SK-N-SH (cell line): ENCODE results near the gene TBC1D5. TPM values are rescaled to one million over a fixed set of nuclear protein-coding genes. Genes with fewer than 3 reads are reported as not detected.

Source experiments
- CTCF ChIA-PET: fragments of 300-600, 350-600 bp; formaldehyde crosslinking; extraction: SDS; loops from one replicate; lab custom pipeline; 2021; lab: Yijun Ruan, JAX
- POLR2A ChIA-PET: fragments of 350-600 bp; sonication (Branson Sonifier 250); formaldehyde crosslinking; extraction: SDS; loops from one replicate; lab custom pipeline; 2020; ENCODE audit warnings: antibody characterized with exemption, inconsistent platforms; lab: Yijun Ruan, JAX
- DNase-seq: peaks from one replicate; pipeline ENCODE4 v3.0.0; 2012
- H2AFZ ChIP-seq: fragments of 200-600 bp; sonication (generic); 2 replicates; pipeline ENCODE4 v1.8.1; 2016; ENCODE audit warnings: antibody characterized with exemption, mild to moderate bottlenecking, low read depth
- H3F3A ChIP-seq: fragments of 200-600 bp; sonication (generic); replicated peaks from 2 replicates; pipeline ENCODE3; 2016; ENCODE audit warnings: antibody characterized with exemption, mild to moderate bottlenecking; ENCODE audit not compliant: insufficient read depth
- H3K27ac ChIP-seq, 2 experiments: fragments of 200-500 bp in 1 of 2; fragments of 200-600 bp in 1 of 2; sonication (Bioruptor generic) in 1 of 2; sonication (generic), shearing (Covaris generic) in 1 of 2; 2 replicates each; pipeline versions ENCODE4 v1.5.1 to v1.6.1; 2014 to 2016; ENCODE audit warnings: low read depth in 2 of 2, inconsistent platforms in 1 of 2, low read length in 1 of 2, mild to moderate bottlenecking in 1 of 2, mixed read lengths in 1 of 2
- H3K27me3 ChIP-seq: fragments of 200-600 bp; sonication (generic), shearing (Covaris generic); 2 replicates; pipeline ENCODE4 v1.6.1; 2016; ENCODE audit warnings: mixed run types; ENCODE audit not compliant: insufficient read depth
- H3K36me3 ChIP-seq, 2 experiments: fragments of 200-500 bp in 1 of 2; fragments of 200-600 bp in 1 of 2; sonication (Bioruptor generic) in 1 of 2; sonication (generic) in 1 of 2; replicated peaks in 1 of 2; 2 replicates each; pipeline versions ENCODE3 to v1.5.1; 2014 to 2016; ENCODE audit warnings: low read length in 1 of 2, mild to moderate bottlenecking in 1 of 2; ENCODE audit not compliant: insufficient read depth in 2 of 2, control insufficient read depth in 1 of 2
- H3K4me1 ChIP-seq, 2 experiments: fragments of 200-500 bp in 1 of 2; fragments of 200-600 bp in 1 of 2; sonication (Bioruptor generic) in 1 of 2; sonication (generic), shearing (Covaris generic) in 1 of 2; 2 replicates each; pipeline versions ENCODE4 v1.5.1 to v1.6.1; 2014 to 2016; ENCODE audit warnings: low read depth in 1 of 2, low read length in 1 of 2, mixed run types in 1 of 2; ENCODE audit not compliant: insufficient read depth in 2 of 2, control insufficient read depth in 1 of 2
- H3K4me2 ChIP-seq: fragments of 200-600 bp; sonication (generic), shearing (Covaris generic); 2 replicates; pipeline ENCODE4 v1.6.1; 2017; ENCODE audit warnings: mixed run types
- H3K4me3 ChIP-seq, 2 experiments: fragments of 200-500 bp in 1 of 2; fragments of 200-600 bp in 1 of 2; sonication (Bioruptor generic) in 1 of 2; sonication (generic), shearing (Covaris generic) in 1 of 2; 2 replicates each; pipeline versions ENCODE4 v1.5.1 to v1.8.1; 2014 to 2016; ENCODE audit warnings: low read depth in 2 of 2, inconsistent platforms in 1 of 2, low read length in 1 of 2, mild to moderate bottlenecking in 1 of 2, mixed read lengths in 1 of 2, moderate library complexity in 1 of 2
- H3K79me2 ChIP-seq: fragments of 200-600 bp; sonication (generic); 2 replicates; pipeline ENCODE4 v1.8.1; 2017; ENCODE audit warnings: mild to moderate bottlenecking; ENCODE audit not compliant: insufficient read depth
- H3K9ac ChIP-seq: fragments of 200-600 bp; sonication (generic); 2 replicates; pipeline ENCODE4 v1.6.1; 2017; ENCODE audit warnings: mixed run types
- H3K9me2 ChIP-seq: fragments of 200-600 bp; sonication (generic); 2 replicates; pipeline ENCODE4 v1.6.1; 2017; ENCODE audit warnings: mixed run types
- H3K9me3 ChIP-seq: fragments of 200-600 bp; sonication (generic); 2 replicates; pipeline ENCODE4 v1.6.1; 2017; ENCODE audit warnings: mixed run types, mild to moderate bottlenecking, moderate library complexity
- H4K20me1 ChIP-seq: fragments of 200-600 bp; sonication (generic); 2 replicates; pipeline ENCODE4 v1.6.1; 2017; ENCODE audit warnings: mild to moderate bottlenecking, mixed run types; ENCODE audit not compliant: insufficient read depth
- CHD2 ChIP-seq: fragments of 150-350 bp; IDR thresholded peaks from 2 replicates; pipeline ENCODE4 v1.6.1; 2018; ENCODE audit warnings: low read length; ENCODE audit not compliant: partially characterized antibody
- ELF1 ChIP-seq: IDR thresholded peaks from 2 replicates; pipeline ENCODE4 v1.4.0; 2012
- EZH2phosphoT487 ChIP-seq: fragments of 200-600 bp; sonication (generic); IDR thresholded peaks from 2 replicates; pipeline ENCODE4 v1.6.1; 2017; ENCODE audit warnings: low read depth, mixed run types, mild to moderate bottlenecking, antibody characterized with exemption, moderate library complexity, borderline replicate concordance
- FOSL2 ChIP-seq: IDR thresholded peaks from 2 replicates; pipeline ENCODE4 v1.4.0; 2012; ENCODE audit warnings: low read depth, mild to moderate bottlenecking, moderate library complexity, borderline replicate concordance
- GABPA ChIP-seq: IDR thresholded peaks from 2 replicates; pipeline ENCODE4 v1.4.0; 2012; ENCODE audit warnings: low read depth, mild to moderate bottlenecking
- GATA2 ChIP-seq: sonication (generic); formaldehyde crosslinking; IDR thresholded peaks from 2 replicates; pipeline ENCODE4 v1.5.0; 2020; ENCODE audit warnings: mild to moderate bottlenecking, missing genetic modification reagents
- JUND ChIP-seq: IDR thresholded peaks from 2 replicates; pipeline ENCODE4 v1.4.0; 2012
- MEF2A ChIP-seq: IDR thresholded peaks from 2 replicates; pipeline ENCODE4 v1.4.0; 2012; ENCODE audit warnings: low read depth, borderline replicate concordance
- MXI1 ChIP-seq: IDR thresholded peaks from 2 replicates; pipeline ENCODE4 v1.6.1; 2012; ENCODE audit warnings: mild to moderate bottlenecking, low read depth, low read length, improper control_type of control experiment
- NFIC ChIP-seq: IDR thresholded peaks from 2 replicates; pipeline ENCODE4 v1.4.0; 2012; ENCODE audit warnings: borderline replicate concordance
- NRF1 ChIP-seq: IDR thresholded peaks from 2 replicates; pipeline ENCODE4 v1.6.1; 2012; ENCODE audit warnings: low read depth, mild to moderate bottlenecking, low read length
- POLR2AphosphoS5 ChIP-seq: IDR thresholded peaks from 2 replicates; pipeline ENCODE4 v1.6.1; 2012; ENCODE audit warnings: low read depth, low read length
- RCOR1 ChIP-seq: fragments of 150-350 bp; IDR thresholded peaks from 2 replicates; pipeline ENCODE4 v1.6.1; 2017; ENCODE audit warnings: antibody characterized with exemption, low read length
- RXRA ChIP-seq: IDR thresholded peaks from 2 replicates; pipeline ENCODE4 v1.4.0; 2012; ENCODE audit warnings: low read depth, mild to moderate bottlenecking, borderline replicate concordance
- SIN3A ChIP-seq: IDR thresholded peaks from 2 replicates; pipeline ENCODE4 v1.6.1; 2012; ENCODE audit warnings: low read depth, mild to moderate bottlenecking, low read length, moderate library complexity, borderline replicate concordance
- SMC3 ChIP-seq: IDR thresholded peaks from 2 replicates; pipeline ENCODE4 v1.6.1; 2012; ENCODE audit warnings: low read depth, low read length, improper control_type of control experiment
- TCF12 ChIP-seq: IDR thresholded peaks from 2 replicates; pipeline ENCODE4 v1.4.0; 2012
- TEAD4 ChIP-seq: IDR thresholded peaks from 2 replicates; pipeline ENCODE4 v1.4.0; 2012; ENCODE audit warnings: mild to moderate bottlenecking, borderline replicate concordance; ENCODE audit not compliant: insufficient read depth
- YY1 ChIP-seq: IDR thresholded peaks from 2 replicates; pipeline ENCODE4 v1.4.0; 2012; ENCODE audit warnings: low read depth, mild to moderate bottlenecking
- WGBS: methylation state at CpG from one replicate; pipeline ENCODE4 v1.1.6; 2017; ENCODE audit warnings: low lambda C conversion rate; 5-methylcytosine and 5-hydroxymethylcytosine counted together
- polyA plus RNA-seq, 3 experiments: library from polyadenylated mRNA; depleted of rRNA; stranded (reverse); fragments of >200 nt; gene quantifications; 2 replicates each; pipeline ENCODE4 v1.2.3, GENCODE V29; 2012
- TF ChIP-seq, protein P1 (sequence below): fragments of 150-350 bp; IDR thresholded peaks from 2 replicates; pipeline ENCODE4 v1.6.1; 2016; ENCODE audit warnings: mild to moderate bottlenecking, low read depth, low read length
- TF ChIP-seq, protein P2 (sequence below): IDR thresholded peaks from 2 replicates; pipeline ENCODE4; 2012
- TF ChIP-seq, protein P3 (sequence below): fragments of 200-600 bp; sonication (generic); IDR thresholded peaks from 2 replicates; pipeline ENCODE4 v1.6.1; 2017; ENCODE audit warnings: antibody characterized with exemption, mild to moderate bottlenecking, moderate library complexity
- TF ChIP-seq, protein P4 (sequence below): IDR thresholded peaks from 2 replicates; pipeline ENCODE4 v1.4.0; 2012; ENCODE audit warnings: low read depth, borderline replicate concordance

TBC1D5 gene
- polyA plus RNA-seq, 1 of the 3 experiments (the other 2 are of a cell fraction), result 19.5 TPM

DNA sequence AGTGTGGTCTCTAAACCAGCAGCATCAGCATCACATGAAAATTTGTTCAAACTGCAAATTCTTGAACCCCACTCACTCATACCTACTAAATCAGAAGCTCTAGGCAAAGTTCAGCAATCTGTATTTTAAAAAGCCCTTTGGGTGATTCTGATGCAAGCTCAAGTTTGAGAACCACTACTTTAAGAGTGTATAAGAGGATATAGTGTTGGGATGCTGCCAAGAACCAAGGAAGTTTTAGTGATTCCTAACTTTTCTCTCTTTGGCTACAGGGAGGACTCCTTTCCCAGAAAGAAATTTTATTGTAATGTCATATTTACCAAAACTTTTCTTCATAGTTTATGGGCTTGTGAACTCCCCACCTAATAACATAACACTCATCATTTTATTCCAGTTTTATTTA lies 422.2 kb downstream of the TBC1D5 start:
- DNase-seq, result no peak

DNA sequence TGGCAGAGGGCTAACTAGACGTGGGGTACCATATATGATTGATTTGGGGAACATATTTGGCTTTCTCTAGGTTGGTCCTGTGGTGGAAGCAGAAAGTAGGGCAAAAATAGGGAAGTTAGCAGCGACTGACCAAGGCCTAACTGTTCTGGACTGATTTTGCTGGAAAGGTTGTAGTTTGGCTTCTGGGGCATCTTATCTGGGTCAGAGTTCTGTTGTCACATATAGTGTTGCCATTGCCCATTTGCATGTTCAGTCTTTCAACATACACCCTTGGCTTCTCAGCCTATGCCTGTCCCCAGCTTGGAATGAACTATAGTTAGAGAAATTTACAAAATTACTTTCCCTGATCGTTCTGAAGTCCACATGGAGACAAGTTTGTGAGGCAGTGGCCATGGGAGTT lies 426.5 kb downstream of the TBC1D5 start:
- Histone ChIP-seq H3K27me3 (no peaks in the 10 kb centered on the region), H4K20me1 (no peaks in the 10 kb centered on the region), H3K27ac (no peak overlapping the region), H3K9me3 (no peaks in the 10 kb centered on the region), H3K4me1 (no peaks in the 10 kb centered on the region), H3K36me3 (no peaks in the 10 kb centered on the region)
- POLR2A ChIA-PET, result no interaction called here
- DNase-seq, result no peak
- TF ChIP-seq GATA2 (CRISPR knock-in tag) (no peak), RCOR1 (no peak), JUND (no peak), RXRA (no peak), TCF12 (no peak), TEAD4 (no peak), NRF1 (no peak), SMC3 (no peak), GABPA (no peak)
- TF ChIP-seq, protein P1, sequence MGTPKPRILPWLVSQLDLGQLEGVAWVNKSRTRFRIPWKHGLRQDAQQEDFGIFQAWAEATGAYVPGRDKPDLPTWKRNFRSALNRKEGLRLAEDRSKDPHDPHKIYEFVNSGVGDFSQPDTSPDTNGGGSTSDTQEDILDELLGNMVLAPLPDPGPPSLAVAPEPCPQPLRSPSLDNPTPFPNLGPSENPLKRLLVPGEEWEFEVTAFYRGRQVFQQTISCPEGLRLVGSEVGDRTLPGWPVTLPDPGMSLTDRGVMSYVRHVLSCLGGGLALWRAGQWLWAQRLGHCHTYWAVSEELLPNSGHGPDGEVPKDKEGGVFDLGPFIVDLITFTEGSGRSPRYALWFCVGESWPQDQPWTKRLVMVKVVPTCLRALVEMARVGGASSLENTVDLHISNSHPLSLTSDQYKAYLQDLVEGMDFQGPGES, result no peak
- TF ChIP-seq, protein P2, sequence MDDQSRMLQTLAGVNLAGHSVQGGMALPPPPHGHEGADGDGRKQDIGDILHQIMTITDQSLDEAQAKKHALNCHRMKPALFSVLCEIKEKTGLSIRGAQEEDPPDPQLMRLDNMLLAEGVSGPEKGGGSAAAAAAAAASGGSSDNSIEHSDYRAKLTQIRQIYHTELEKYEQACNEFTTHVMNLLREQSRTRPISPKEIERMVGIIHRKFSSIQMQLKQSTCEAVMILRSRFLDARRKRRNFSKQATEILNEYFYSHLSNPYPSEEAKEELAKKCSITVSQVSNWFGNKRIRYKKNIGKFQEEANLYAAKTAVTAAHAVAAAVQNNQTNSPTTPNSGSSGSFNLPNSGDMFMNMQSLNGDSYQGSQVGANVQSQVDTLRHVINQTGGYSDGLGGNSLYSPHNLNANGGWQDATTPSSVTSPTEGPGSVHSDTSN, result no peak
- TF ChIP-seq, all 33 proteins: peak for 0
- CTCF ChIA-PET, result interaction anchor here (0.6 kb wide), 1 partner anchor 38 kb away, joined by 3 read pairs; no protein-coding TSS in a partner anchor
- WGBS, result 80% methylated on average over 3 of the region's 3 CpGs
- H3K4me2 ChIP-seq, result no peak overlapping the region
- H2AFZ ChIP-seq, result no peak overlapping the region
- no peak overlapping the region for H3K9ac ChIP-seq
- H3K4me3 ChIP-seq, result no peak overlapping the region
- H3K79me2 ChIP-seq, result no peaks in the 10 kb centered on the region
- H3K9me2 ChIP-seq, result no peaks in the 10 kb centered on the region
- no peaks in the 10 kb centered on the region for H3F3A ChIP-seq

More for the DNA sequence above, 422.2 kb downstream of the TBC1D5 start:
- Histone ChIP-seq H3K9me3 (no peaks in the 10 kb centered on the region), H3K4me2 (no peak overlapping the region), H3K4me1 (no peaks in the 10 kb centered on the region; a peak in 1 of 4 replicates), H3K9ac (no peak overlapping the region), H3K4me3 (no peak overlapping the region), H3K27me3 (no peaks in the 10 kb centered on the region), H3K27ac (no peak overlapping the region), H3F3A (no peaks in the 10 kb centered on the region), H2AFZ (no peak overlapping the region), H3K79me2 (no peaks in the 10 kb centered on the region), H3K36me3 (no peaks in the 10 kb centered on the region), H3K9me2 (no peaks in the 10 kb centered on the region), H4K20me1 (no peaks in the 10 kb centered on the region)
- TF ChIP-seq MEF2A (no peak), POLR2AphosphoS5 (no peak), SIN3A (no peak), FOSL2 (no peak), YY1 (no peak), TEAD4 (no peak), JUND (no peak), GABPA (no peak), NFIC (no peak), CHD2 (no peak), MXI1 (no peak), RCOR1 (no peak), NRF1 (no peak), RXRA (no peak), EZH2phosphoT487 (no peak), ELF1 (no peak)
- TF ChIP-seq, protein P3, sequence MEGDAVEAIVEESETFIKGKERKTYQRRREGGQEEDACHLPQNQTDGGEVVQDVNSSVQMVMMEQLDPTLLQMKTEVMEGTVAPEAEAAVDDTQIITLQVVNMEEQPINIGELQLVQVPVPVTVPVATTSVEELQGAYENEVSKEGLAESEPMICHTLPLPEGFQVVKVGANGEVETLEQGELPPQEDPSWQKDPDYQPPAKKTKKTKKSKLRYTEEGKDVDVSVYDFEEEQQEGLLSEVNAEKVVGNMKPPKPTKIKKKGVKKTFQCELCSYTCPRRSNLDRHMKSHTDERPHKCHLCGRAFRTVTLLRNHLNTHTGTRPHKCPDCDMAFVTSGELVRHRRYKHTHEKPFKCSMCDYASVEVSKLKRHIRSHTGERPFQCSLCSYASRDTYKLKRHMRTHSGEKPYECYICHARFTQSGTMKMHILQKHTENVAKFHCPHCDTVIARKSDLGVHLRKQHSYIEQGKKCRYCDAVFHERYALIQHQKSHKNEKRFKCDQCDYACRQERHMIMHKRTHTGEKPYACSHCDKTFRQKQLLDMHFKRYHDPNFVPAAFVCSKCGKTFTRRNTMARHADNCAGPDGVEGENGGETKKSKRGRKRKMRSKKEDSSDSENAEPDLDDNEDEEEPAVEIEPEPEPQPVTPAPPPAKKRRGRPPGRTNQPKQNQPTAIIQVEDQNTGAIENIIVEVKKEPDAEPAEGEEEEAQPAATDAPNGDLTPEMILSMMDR, result no peak
- TF ChIP-seq, protein P4, sequence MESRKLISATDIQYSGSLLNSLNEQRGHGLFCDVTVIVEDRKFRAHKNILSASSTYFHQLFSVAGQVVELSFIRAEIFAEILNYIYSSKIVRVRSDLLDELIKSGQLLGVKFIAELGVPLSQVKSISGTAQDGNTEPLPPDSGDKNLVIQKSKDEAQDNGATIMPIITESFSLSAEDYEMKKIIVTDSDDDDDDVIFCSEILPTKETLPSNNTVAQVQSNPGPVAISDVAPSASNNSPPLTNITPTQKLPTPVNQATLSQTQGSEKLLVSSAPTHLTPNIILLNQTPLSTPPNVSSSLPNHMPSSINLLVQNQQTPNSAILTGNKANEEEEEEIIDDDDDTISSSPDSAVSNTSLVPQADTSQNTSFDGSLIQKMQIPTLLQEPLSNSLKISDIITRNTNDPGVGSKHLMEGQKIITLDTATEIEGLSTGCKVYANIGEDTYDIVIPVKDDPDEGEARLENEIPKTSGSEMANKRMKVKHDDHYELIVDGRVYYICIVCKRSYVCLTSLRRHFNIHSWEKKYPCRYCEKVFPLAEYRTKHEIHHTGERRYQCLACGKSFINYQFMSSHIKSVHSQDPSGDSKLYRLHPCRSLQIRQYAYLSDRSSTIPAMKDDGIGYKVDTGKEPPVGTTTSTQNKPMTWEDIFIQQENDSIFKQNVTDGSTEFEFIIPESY, result no peak
- ChIA-PET CTCF (no interaction called here), POLR2A (no interaction called here)
